Measurements from ENCODE around the gene DES. TPM values are rescaled to one million over a fixed set of nuclear protein-coding genes. Genes with fewer than 3 reads are reported as not detected.

Gene DES
- total and polyA plus RNA-seq, 9 of the 15 experiments (the other 6 are each of a cell fraction or from before 2014, with no cell fraction given): 2.5 to 58.9 (median 21.9) TPM

DNA sequence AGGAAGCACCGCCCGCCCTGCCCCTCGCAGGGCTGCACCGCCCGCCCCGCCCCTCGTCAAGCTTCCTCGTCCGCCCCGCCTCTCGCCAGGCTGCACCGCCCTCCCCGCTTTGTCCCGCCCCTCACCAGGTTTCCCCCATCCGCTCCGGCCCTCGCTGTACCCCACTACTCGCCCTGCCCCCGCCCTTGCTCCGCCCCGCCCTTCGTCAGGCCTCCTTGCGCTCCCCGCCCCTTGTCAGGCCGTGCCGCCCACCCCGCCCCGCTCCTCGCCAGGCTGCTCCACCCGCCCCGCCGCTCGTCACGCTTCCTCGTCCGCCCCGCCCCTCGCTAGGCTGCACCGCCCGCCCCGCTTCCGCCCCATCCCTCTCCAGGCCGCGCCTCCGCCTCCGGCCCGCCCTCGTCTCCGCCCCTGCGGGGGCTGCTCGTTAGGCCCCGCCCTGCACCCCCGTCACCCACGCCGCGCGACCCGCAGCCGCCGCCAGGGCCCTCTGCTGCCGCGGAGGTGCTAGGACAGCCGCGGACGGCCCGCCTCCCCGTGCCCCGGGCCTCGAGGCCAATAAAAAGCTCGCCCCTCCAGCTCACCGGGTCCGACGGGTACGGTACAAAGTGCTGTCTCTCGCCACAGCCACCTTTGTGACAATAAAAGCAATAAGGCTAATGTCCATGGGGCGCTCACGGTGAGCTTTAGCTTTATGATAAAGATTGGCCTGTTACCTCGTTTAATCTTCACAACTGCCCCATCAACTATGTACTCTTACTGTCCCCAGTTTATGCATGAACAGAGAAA lies 29.9 kb upstream of the DES start (continued):
- TF ChIP-seq, protein P1, sequence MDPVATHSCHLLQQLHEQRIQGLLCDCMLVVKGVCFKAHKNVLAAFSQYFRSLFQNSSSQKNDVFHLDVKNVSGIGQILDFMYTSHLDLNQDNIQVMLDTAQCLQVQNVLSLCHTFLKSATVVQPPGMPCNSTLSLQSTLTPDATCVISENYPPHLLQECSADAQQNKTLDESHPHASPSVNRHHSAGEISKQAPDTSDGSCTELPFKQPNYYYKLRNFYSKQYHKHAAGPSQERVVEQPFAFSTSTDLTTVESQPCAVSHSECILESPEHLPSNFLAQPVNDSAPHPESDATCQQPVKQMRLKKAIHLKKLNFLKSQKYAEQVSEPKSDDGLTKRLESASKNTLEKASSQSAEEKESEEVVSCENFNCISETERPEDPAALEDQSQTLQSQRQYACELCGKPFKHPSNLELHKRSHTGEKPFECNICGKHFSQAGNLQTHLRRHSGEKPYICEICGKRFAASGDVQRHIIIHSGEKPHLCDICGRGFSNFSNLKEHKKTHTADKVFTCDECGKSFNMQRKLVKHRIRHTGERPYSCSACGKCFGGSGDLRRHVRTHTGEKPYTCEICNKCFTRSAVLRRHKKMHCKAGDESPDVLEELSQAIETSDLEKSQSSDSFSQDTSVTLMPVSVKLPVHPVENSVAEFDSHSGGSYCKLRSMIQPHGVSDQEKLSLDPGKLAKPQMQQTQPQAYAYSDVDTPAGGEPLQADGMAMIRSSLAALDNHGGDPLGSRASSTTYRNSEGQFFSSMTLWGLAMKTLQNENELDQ (CRISPR knock-in tag; IDR thresholded peaks at IDR 0.05; ENCODE audit: borderline replicate concordance): no peak
- TF ChIP-seq GMEB1 (CRISPR knock-in tag; IDR thresholded peaks at IDR 0.05) (no peak), ZNF436 (CRISPR knock-in tag; IDR thresholded peaks at IDR 0.05) (no peak), RFX1 (IDR thresholded peaks at IDR 0.05) (no peak), COPS2 (conservative IDR thresholded peaks at IDR 0.05) (no peak), TFAM (CRISPR knock-in tag; conservative IDR thresholded peaks at IDR 0.05) (no peak), SOX6 (IDR thresholded peaks at IDR 0.05) (peak; percentile 24; the same call in 1 of the 2 replicates), CXXC5 (CRISPR knock-in tag; IDR thresholded peaks at IDR 0.05) (peak; percentile 76), SETDB1 (IDR thresholded peaks at IDR 0.05; ENCODE audit: low read length) (no peak), MYC (IDR thresholded peaks at IDR 0.05; ENCODE audit: low read depth, low read length) (peak; percentile 49; the same call in 1 of the 2 replicates), MYC (CRISPR knock-in tag; IDR thresholded peaks at IDR 0.05; ENCODE audit: borderline replicate concordance, low read depth) (no peak), ZFP1 (CRISPR knock-in tag; IDR thresholded peaks at IDR 0.05) (no peak)
- TF ChIP-seq, protein P2, sequence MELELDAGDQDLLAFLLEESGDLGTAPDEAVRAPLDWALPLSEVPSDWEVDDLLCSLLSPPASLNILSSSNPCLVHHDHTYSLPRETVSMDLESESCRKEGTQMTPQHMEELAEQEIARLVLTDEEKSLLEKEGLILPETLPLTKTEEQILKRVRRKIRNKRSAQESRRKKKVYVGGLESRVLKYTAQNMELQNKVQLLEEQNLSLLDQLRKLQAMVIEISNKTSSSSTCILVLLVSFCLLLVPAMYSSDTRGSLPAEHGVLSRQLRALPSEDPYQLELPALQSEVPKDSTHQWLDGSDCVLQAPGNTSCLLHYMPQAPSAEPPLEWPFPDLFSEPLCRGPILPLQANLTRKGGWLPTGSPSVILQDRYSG (tag; conservative IDR thresholded peaks at IDR 0.05; ENCODE audit: low read depth): no peak
- TF ChIP-seq, protein P3, sequence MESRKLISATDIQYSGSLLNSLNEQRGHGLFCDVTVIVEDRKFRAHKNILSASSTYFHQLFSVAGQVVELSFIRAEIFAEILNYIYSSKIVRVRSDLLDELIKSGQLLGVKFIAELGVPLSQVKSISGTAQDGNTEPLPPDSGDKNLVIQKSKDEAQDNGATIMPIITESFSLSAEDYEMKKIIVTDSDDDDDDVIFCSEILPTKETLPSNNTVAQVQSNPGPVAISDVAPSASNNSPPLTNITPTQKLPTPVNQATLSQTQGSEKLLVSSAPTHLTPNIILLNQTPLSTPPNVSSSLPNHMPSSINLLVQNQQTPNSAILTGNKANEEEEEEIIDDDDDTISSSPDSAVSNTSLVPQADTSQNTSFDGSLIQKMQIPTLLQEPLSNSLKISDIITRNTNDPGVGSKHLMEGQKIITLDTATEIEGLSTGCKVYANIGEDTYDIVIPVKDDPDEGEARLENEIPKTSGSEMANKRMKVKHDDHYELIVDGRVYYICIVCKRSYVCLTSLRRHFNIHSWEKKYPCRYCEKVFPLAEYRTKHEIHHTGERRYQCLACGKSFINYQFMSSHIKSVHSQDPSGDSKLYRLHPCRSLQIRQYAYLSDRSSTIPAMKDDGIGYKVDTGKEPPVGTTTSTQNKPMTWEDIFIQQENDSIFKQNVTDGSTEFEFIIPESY (CRISPR knock-in tag; IDR thresholded peaks at IDR 0.05): no peak
- TF ChIP-seq, protein P4, sequence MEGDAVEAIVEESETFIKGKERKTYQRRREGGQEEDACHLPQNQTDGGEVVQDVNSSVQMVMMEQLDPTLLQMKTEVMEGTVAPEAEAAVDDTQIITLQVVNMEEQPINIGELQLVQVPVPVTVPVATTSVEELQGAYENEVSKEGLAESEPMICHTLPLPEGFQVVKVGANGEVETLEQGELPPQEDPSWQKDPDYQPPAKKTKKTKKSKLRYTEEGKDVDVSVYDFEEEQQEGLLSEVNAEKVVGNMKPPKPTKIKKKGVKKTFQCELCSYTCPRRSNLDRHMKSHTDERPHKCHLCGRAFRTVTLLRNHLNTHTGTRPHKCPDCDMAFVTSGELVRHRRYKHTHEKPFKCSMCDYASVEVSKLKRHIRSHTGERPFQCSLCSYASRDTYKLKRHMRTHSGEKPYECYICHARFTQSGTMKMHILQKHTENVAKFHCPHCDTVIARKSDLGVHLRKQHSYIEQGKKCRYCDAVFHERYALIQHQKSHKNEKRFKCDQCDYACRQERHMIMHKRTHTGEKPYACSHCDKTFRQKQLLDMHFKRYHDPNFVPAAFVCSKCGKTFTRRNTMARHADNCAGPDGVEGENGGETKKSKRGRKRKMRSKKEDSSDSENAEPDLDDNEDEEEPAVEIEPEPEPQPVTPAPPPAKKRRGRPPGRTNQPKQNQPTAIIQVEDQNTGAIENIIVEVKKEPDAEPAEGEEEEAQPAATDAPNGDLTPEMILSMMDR (IDR thresholded peaks at IDR 0.05 in 2 of 3, conservative IDR thresholded peaks at IDR 0.05 in 1 of 3; ENCODE audit: insufficient read depth in 2 of 3, low read depth in 1 of 3, low read length in 3 of 3): peak; percentile 58 to 68 (median 59)
- TF ChIP-seq, protein P5, sequence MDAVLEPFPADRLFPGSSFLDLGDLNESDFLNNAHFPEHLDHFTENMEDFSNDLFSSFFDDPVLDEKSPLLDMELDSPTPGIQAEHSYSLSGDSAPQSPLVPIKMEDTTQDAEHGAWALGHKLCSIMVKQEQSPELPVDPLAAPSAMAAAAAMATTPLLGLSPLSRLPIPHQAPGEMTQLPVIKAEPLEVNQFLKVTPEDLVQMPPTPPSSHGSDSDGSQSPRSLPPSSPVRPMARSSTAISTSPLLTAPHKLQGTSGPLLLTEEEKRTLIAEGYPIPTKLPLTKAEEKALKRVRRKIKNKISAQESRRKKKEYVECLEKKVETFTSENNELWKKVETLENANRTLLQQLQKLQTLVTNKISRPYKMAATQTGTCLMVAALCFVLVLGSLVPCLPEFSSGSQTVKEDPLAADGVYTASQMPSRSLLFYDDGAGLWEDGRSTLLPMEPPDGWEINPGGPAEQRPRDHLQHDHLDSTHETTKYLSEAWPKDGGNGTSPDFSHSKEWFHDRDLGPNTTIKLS (IDR thresholded peaks at IDR 0.05; ENCODE audit: borderline replicate concordance, low read depth): 0 out of 2 replicates have a peak, but pooled peaks have one; percentile 21

Measured in K562 (cell line).